Sigmoid colon (tissue), 7 donors: ENCODE data around the gene RSPH9. TPM values are rescaled to one million over a fixed set of nuclear protein-coding genes. Genes with fewer than 3 reads are reported as not detected.

Source experiments
- DNase-seq: peaks from one replicate; pipeline ENCODE4 v3.0.0-alpha.2; 2019
- H3K27ac ChIP-seq, 4 donors: fragments of 200-600 bp; sonication (generic); one replicate each; pipeline ENCODE4 v1.5.1; 2016 to 2019; ENCODE audit warnings: mild to moderate bottlenecking in 1 of 4
- H3K27me3 ChIP-seq, 3 donors: fragments of 200-600 bp; sonication (generic); one replicate each; pipeline ENCODE4 v1.5.1; 2019; ENCODE audit warnings: mild to moderate bottlenecking in 1 of 3
- H3K36me3 ChIP-seq, 4 donors: fragments of 200-600 bp; sonication (generic); one replicate each; pipeline ENCODE4 v1.5.1; 2016 to 2019
- H3K4me1 ChIP-seq, 4 donors: fragments of 200-600 bp; sonication (generic); one replicate each; pipeline ENCODE4 v1.5.1; 2017 to 2019
- H3K4me3 ChIP-seq, 4 donors: fragments of 200-600 bp; sonication (generic); one replicate each; pipeline ENCODE4 v1.5.1; 2017 to 2019; ENCODE audit warnings: mild to moderate bottlenecking in 2 of 4, moderate library complexity in 1 of 4
- H3K9me3 ChIP-seq, 4 donors: fragments of 200-600 bp in 3 of 4; sonication (generic) in 3 of 4; one replicate each; pipeline versions ENCODE4 v1.5.1 to v1.6.1; 2013 to 2019
- CTCF ChIP-seq, 4 experiments: fragments of 450-650 bp in 3 of 4; fragments of 200-600 bp in 1 of 4; IDR thresholded peaks; one replicate each; pipeline ENCODE4 v1.5.1; 2016 to 2019; ENCODE audit warnings: antibody characterized with exemption in 4 of 4, mild to moderate bottlenecking in 3 of 4, moderate library complexity in 2 of 4
- EP300 ChIP-seq, 4 donors: sonication (generic); formaldehyde crosslinking; IDR thresholded peaks; one replicate each; pipeline ENCODE4 v1.6.1; 2017; ENCODE audit warnings: antibody characterized with exemption in 4 of 4
- POLR2A ChIP-seq, 2 donors: fragments of 450-650 bp; IDR thresholded peaks; one replicate each; pipeline ENCODE4 v1.6.1; 2016; ENCODE audit warnings: antibody characterized with exemption in 2 of 2, mild to moderate bottlenecking in 2 of 2, moderate library complexity in 2 of 2
- POLR2AphosphoS5 ChIP-seq, 4 donors: sonication (generic); formaldehyde crosslinking; IDR thresholded peaks; one replicate each; pipeline ENCODE4 v1.6.1; 2017; ENCODE audit warnings: antibody characterized with exemption in 4 of 4
- WGBS, 2 donors: extraction: QIAGEN DNeasy Blood & Tissue Kit; methylation state at CpG; one replicate each; pipeline ENCODE4 v1.1.7; 2013; 5-methylcytosine and 5-hydroxymethylcytosine counted together
- intact Hi-C: fragments of 100-400 bp; cut with DNase I; formaldehyde crosslinking; loops from one replicate; pipeline ENCODE4 v1.15.1; 2023
- polyA plus RNA-seq, 3 donors: library from polyadenylated mRNA; stranded (reverse); fragments of 200-250 nt; gene quantifications; one replicate each; pipeline ENCODE4 v1.2.3, GENCODE V29; 2013
- total RNA-seq, 4 donors: library from RNA; depleted of rRNA; stranded (reverse); fragments of >200 nt; gene quantifications; one replicate each; pipeline ENCODE4 v1.1.0, GENCODE V29; 2016
- donor health status: healthy with polysubstance abuse.
- donor health status: Bipolar disorder and iron deficiency.
- donor health status: healthy.

RSPH9 gene
- total RNA-seq (under 1 TPM in 3 of 4 donors, not detected in 1; under 0.01 to 0.68 (median 0.16) TPM), polyA plus RNA-seq (under 1 TPM; 0.25 to 0.60 (median 0.46) TPM)

GRCh38 chr6:43644940-43645612, at the start of gene RSPH9:
RSPH9 (plus strand) TSS chr6:43645036; CDS start chr6:43645099, 63 bp downstream.
- Histone ChIP-seq H3K4me1 (peaks cover 0 to 13% (median 10%) of the 10 kb centered on the region in 4 donors), H3K27me3 (no peaks in the 10 kb centered on the region), H3K36me3 (peaks cover 4 to 19% (median 11%) of the 10 kb centered on the region in 4 donors), H3K4me3 (peak within 1 kb of the TSS; percentile 30 to 54 (median 49)), H3K27ac (peak within 1 kb of the TSS; percentile 20 to 64 (median 44)), H3K9me3 (no peaks in the 10 kb centered on the region)
- TF ChIP-seq POLR2A (IDR thresholded peaks at IDR 0.05) = no peak
- TF ChIP-seq CTCF (IDR thresholded peaks at IDR 0.05) = no peak
- no peak for TF ChIP-seq EP300 (IDR thresholded peaks at IDR 0.05)
- no peak for TF ChIP-seq POLR2AphosphoS5 (IDR thresholded peaks at IDR 0.05)
- 8 to 10% methylated on average over 52 of the region's 52 CpGs for WGBS, 2 donors
- intact Hi-C loops = no loop called here
- DNase-seq = peak; percentile 83

GRCh38 chr6:43600595-43600994, 44.2 kb upstream of the RSPH9 start:
- Histone ChIP-seq H3K27ac (no peak overlapping the region), H3K4me3 (no peak overlapping the region), H3K4me1 (no peaks in the 10 kb centered on the region), H3K36me3 (peaks cover 0 to 64% (median 4%) of the 10 kb centered on the region in 4 donors), H3K27me3 (no peaks in the 10 kb centered on the region), H3K9me3 (no peaks in the 10 kb centered on the region)
- TF ChIP-seq EP300 (IDR thresholded peaks at IDR 0.05) (no peak), POLR2A (IDR thresholded peaks at IDR 0.05) (no peak), CTCF (IDR thresholded peaks at IDR 0.05) (no peak), POLR2AphosphoS5 (IDR thresholded peaks at IDR 0.05) (no peak)
- intact Hi-C loops = no loop called here
- no peak for DNase-seq
- 94 to 98% methylated on average over 2 of the region's 2 CpGs for WGBS, 2 donors

GRCh38 chr6:43604174-43604573, 40.7 kb upstream of the RSPH9 start:
- no peaks in the 10 kb centered on the region for H3K27me3 ChIP-seq
- H3K4me3 ChIP-seq = no peak overlapping the region
- intact Hi-C loops = no loop called here
- no peaks in the 10 kb centered on the region for H3K9me3 ChIP-seq
- H3K4me1 ChIP-seq = no peaks in the 10 kb centered on the region
- TF ChIP-seq CTCF (IDR thresholded peaks at IDR 0.05) (no peak), POLR2AphosphoS5 (IDR thresholded peaks at IDR 0.05) (no peak), POLR2A (IDR thresholded peaks at IDR 0.05) (no peak), EP300 (IDR thresholded peaks at IDR 0.05) (no peak)
- DNase-seq = no peak
- WGBS, 2 donors = 95 to 97% methylated on average over 2 of the region's 2 CpGs
- H3K27ac ChIP-seq = no peak overlapping the region
- H3K36me3 ChIP-seq = peaks cover 0 to 62% (median 6%) of the 10 kb centered on the region in 4 donors

- no peaks in the 10 kb centered on the region for H3K9me3 ChIP-seq
- peaks cover 0 to 66% (median 9%) of the 10 kb centered on the region in 4 donors for H3K36me3 ChIP-seq
- 83 to 89% methylated on average over 2 of the region's 2 CpGs for WGBS, 2 donors
- no peak overlapping the region for H3K4me3 ChIP-seq
- DNase-seq = no peak
- H3K4me1 ChIP-seq = no peaks in the 10 kb centered on the region
- TF ChIP-seq POLR2A (IDR thresholded peaks at IDR 0.05) (no peak), CTCF (IDR thresholded peaks at IDR 0.05) (no peak), EP300 (IDR thresholded peaks at IDR 0.05) (no peak), POLR2AphosphoS5 (IDR thresholded peaks at IDR 0.05) (no peak)
- no peak overlapping the region for H3K27ac ChIP-seq
- H3K27me3 ChIP-seq = no peaks in the 10 kb centered on the region
- intact Hi-C loops = loop anchor here (5.0 kb wide), 1 partner anchor 471 kb away; no protein-coding TSS in a partner anchor
These were observed 38.8 kb upstream of the RSPH9 start for GRCh38 chr6:43606019-43606418.
